Esophagus muscularis mucosa (tissue), 4 donors: ENCODE measurements around the gene ADAMTS17. TPM values are rescaled to one million over a fixed set of nuclear protein-coding genes. Genes with fewer than 3 reads are reported as not detected.
A peak's percentile ranks its signal among the peaks of the same experiment; 100 is the strongest.

ENCODE experiments used
- DNase-seq: peaks from one replicate; pipeline ENCODE4 v3.0.0-alpha.2; 2017; ENCODE audit errors: extremely low spot score
- H3K27ac ChIP-seq, 4 donors: fragments of 200-600 bp; sonication (generic); replicated peaks in 1 of 4; 1 replicate in 3 of 4; 2 replicates in 1 of 4; pipeline ENCODE4 v1.5.1; 2016 to 2019; ENCODE audit warnings: mild to moderate bottlenecking in 1 of 4
- H3K27me3 ChIP-seq, 4 donors: fragments of 200-600 bp; sonication (generic); one replicate each; pipeline versions ENCODE4 v1.5.1 to v1.6.0; 2016 to 2019
- H3K36me3 ChIP-seq, 4 donors: fragments of 200-600 bp; sonication (generic); one replicate each; pipeline ENCODE4 v1.5.1; 2016 to 2019
- H3K4me1 ChIP-seq, 4 donors: fragments of 200-600 bp; sonication (generic); one replicate each; pipeline ENCODE4 v1.5.1; 2016 to 2019
- H3K4me3 ChIP-seq, 4 donors: fragments of 200-600 bp; sonication (generic); 1 replicate in 2 of 4; 2 replicates in 2 of 4; pipeline ENCODE4 v1.5.1; 2016 to 2019; ENCODE audit warnings: mild to moderate bottlenecking in 4 of 4, moderate library complexity in 1 of 4
- H3K9me3 ChIP-seq, 4 donors: fragments of 200-600 bp; sonication (generic); 1 replicate in 3 of 4; 2 replicates in 1 of 4; pipeline ENCODE4 v1.5.1; 2016 to 2019
- EP300 ChIP-seq: sonication (generic); formaldehyde crosslinking; IDR thresholded peaks from one replicate; pipeline ENCODE4 v1.6.1; 2017; ENCODE audit warnings: antibody characterized with exemption
- POLR2A ChIP-seq: fragments of 450-650 bp; IDR thresholded peaks from one replicate; pipeline ENCODE4 v1.6.1; 2017; ENCODE audit warnings: antibody characterized with exemption, moderate library complexity, mild to moderate bottlenecking, low read depth
- POLR2AphosphoS5 ChIP-seq, 2 donors: sonication (generic); formaldehyde crosslinking; IDR thresholded peaks; one replicate each; pipeline ENCODE4 v1.6.1; 2017; ENCODE audit warnings: antibody characterized with exemption in 2 of 2
- WGBS: methylation state at CpG from one replicate; pipeline ENCODE4 v1.1.5; 2018; 5-methylcytosine and 5-hydroxymethylcytosine counted together
- intact Hi-C: fragments of 100-400 bp; cut with DNase I; formaldehyde crosslinking; loops from one replicate; pipeline ENCODE4 v1.15.1; 2023
- total RNA-seq, 4 donors: library from RNA; depleted of rRNA; stranded (reverse); fragments of >200 nt; gene quantifications; one replicate each; pipeline versions ENCODE4 v1.1.0 to v1.2.1, GENCODE V29; 2016
- TF ChIP-seq, protein P1 (sequence below), 3 experiments: fragments of 200-600 bp in 2 of 3; fragments of 450-650 bp in 1 of 3; sonication (generic) in 2 of 3; IDR thresholded peaks; one replicate each; pipeline ENCODE4 v1.5.1; 2017 to 2019; ENCODE audit warnings: antibody characterized with exemption in 3 of 3, mild to moderate bottlenecking in 2 of 3, moderate library complexity in 1 of 3

Gene ADAMTS17
- total RNA-seq, 4 donors from 2014 or later: 5.3 to 12.0 (median 6.6) TPM

- peaks cover 0 to 18% (median 0%) of the 10 kb centered on the region in 4 donors for H3K27me3 ChIP-seq
- 100% methylated on average over 1 of the region's 1 CpG for WGBS
- no peak overlapping the region for H3K4me3 ChIP-seq
- no peaks in the 10 kb centered on the region for H3K36me3 ChIP-seq
- TF ChIP-seq POLR2AphosphoS5 (IDR thresholded peaks at IDR 0.05) (no peak), EP300 (no peak), POLR2A (no peak)
- TF ChIP-seq, protein P1, sequence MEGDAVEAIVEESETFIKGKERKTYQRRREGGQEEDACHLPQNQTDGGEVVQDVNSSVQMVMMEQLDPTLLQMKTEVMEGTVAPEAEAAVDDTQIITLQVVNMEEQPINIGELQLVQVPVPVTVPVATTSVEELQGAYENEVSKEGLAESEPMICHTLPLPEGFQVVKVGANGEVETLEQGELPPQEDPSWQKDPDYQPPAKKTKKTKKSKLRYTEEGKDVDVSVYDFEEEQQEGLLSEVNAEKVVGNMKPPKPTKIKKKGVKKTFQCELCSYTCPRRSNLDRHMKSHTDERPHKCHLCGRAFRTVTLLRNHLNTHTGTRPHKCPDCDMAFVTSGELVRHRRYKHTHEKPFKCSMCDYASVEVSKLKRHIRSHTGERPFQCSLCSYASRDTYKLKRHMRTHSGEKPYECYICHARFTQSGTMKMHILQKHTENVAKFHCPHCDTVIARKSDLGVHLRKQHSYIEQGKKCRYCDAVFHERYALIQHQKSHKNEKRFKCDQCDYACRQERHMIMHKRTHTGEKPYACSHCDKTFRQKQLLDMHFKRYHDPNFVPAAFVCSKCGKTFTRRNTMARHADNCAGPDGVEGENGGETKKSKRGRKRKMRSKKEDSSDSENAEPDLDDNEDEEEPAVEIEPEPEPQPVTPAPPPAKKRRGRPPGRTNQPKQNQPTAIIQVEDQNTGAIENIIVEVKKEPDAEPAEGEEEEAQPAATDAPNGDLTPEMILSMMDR (IDR thresholded peaks at IDR 0.05): no peak
- H3K27ac ChIP-seq: no peak overlapping the region
- DNase-seq: no peak
- intact Hi-C loops: no loop called here
- no peaks in the 10 kb centered on the region for H3K4me1 ChIP-seq
- no peaks in the 10 kb centered on the region for H3K9me3 ChIP-seq
These were observed 386.6 kb downstream of the ADAMTS17 start for GRCh38 chr15:99955181-99955525.

- Histone ChIP-seq H3K27ac (no peak overlapping the region), H3K36me3 (no peaks in the 10 kb centered on the region), H3K27me3 (peaks cover 0 to 18% (median 0%) of the 10 kb centered on the region in 4 donors), H3K4me3 (no peak overlapping the region), H3K4me1 (no peaks in the 10 kb centered on the region), H3K9me3 (no peaks in the 10 kb centered on the region)
- WGBS: 90% methylated on average over 11 of the region's 11 CpGs
- peak; percentile 89 for DNase-seq
- TF ChIP-seq POLR2AphosphoS5 (IDR thresholded peaks at IDR 0.05) (no peak), POLR2A (no peak), EP300 (no peak)
- TF ChIP-seq, protein P1 (IDR thresholded peaks at IDR 0.05): no peak
- intact Hi-C loops: no loop called here
These were observed 387.2 kb downstream of the ADAMTS17 start for GRCh38 chr15:99954361-99955180.

DNA sequence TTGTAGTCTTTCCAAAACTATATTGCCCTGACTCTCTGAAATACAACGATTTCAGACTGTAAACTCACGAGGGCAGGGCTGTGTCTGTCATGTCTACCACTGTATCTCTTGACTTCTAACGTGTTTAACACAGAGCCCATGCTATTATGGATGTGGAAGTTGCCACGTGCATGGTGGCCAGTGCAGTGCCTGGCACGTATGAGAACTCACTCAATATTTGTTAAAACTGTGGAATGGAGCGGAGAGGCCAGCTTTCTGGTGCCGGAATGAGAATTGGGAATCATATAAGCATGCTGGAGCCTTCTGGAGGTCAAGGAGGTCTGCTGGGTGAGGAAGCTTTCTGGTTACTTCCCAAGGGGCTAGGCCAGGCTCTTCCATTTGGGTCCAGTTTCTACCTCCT lies 387.9 kb downstream of the ADAMTS17 start:
- WGBS: 86% methylated on average over 7 of the region's 7 CpGs
- Histone ChIP-seq H3K4me3 (no peak overlapping the region), H3K9me3 (no peaks in the 10 kb centered on the region), H3K36me3 (no peaks in the 10 kb centered on the region), H3K27me3 (peaks cover 0 to 18% (median 0%) of the 10 kb centered on the region in 4 donors), H3K4me1 (no peaks in the 10 kb centered on the region), H3K27ac (no peak overlapping the region)
- intact Hi-C loops: no loop called here
- peak; percentile 84 for DNase-seq
- TF ChIP-seq POLR2A (no peak), EP300 (no peak)
- TF ChIP-seq, protein P1 (IDR thresholded peaks at IDR 0.05): no peak

DNA sequence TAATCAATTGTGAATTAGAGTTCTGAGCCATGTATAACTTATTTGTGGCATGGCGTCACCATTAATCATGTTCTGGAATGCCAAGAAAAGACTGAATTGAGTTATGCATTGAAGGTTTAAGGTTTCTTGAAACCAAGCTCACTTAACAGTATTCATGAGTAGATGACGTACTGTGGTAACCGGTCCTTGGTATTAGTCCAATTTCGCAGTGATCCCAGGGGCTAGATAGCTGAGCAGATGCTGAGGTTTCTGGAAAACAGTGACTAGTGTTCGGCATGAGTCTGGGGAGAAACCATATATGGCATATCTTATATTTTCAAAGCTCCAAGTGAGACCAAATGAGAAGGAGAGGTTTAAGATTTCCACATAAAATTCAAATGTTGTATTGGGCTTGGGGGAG lies 390.3 kb downstream of the ADAMTS17 start:
- TF ChIP-seq POLR2AphosphoS5 (IDR thresholded peaks at IDR 0.05) (no peak), POLR2A (no peak), EP300 (no peak)
- TF ChIP-seq, protein P1 (IDR thresholded peaks at IDR 0.05): no peak
- DNase-seq: no peak
- Histone ChIP-seq H3K27ac (no peak overlapping the region), H3K9me3 (peaks cover 0 to 7% (median 2%) of the 10 kb centered on the region in 4 donors), H3K4me1 (no peaks in the 10 kb centered on the region), H3K4me3 (no peak overlapping the region), H3K36me3 (no peaks in the 10 kb centered on the region), H3K27me3 (peaks cover 0 to 8% (median 0%) of the 10 kb centered on the region in 4 donors)
- intact Hi-C loops: no loop called here
- WGBS: 84% methylated on average over 5 of the region's 5 CpGs

DNA sequence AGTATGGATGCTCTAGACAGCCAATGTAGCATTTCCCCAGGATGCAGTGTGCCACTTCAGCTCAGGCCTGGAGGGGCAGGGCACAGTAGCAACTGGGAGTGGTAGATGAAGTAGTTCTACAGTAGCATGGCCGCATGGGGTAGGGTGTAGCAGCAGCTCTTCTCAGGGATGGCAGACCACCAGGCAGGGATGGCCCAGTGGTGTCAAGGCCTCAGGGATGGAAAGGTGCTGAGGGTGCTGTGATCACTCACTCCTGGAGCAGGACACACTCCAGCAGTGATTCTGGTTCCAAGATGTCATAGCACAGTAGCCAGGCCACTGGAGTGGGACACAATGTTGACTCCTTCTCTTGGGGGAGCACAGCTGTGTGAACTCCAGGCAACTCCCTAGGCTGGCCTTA lies 397.6 kb downstream of the ADAMTS17 start:
- intact Hi-C loops: no loop called here
- WGBS: 88% methylated on average over 1 of the region's 1 CpG
- Histone ChIP-seq H3K36me3 (no peaks in the 10 kb centered on the region), H3K27ac (no peak overlapping the region), H3K9me3 (peaks cover 0 to 40% (median 33%) of the 10 kb centered on the region in 4 donors), H3K4me3 (no peak overlapping the region), H3K27me3 (no peaks in the 10 kb centered on the region), H3K4me1 (no peaks in the 10 kb centered on the region)
- TF ChIP-seq, protein P1 (IDR thresholded peaks at IDR 0.05): no peak
- TF ChIP-seq EP300 (no peak), POLR2A (no peak), POLR2AphosphoS5 (IDR thresholded peaks at IDR 0.05) (no peak)
- peak; percentile 39 for DNase-seq
